Calu3 (cell line): ENCODE data around the gene CAD. TPM values are rescaled to one million over a fixed set of nuclear protein-coding genes. Genes with fewer than 3 reads are reported as not detected.
"Not testable (repeated sequence)": the region's sequence is repeated elsewhere in the genome, so short reads cannot be mapped to it uniquely, and the experiment has no call there.

ENCODE experiments used
- BruUV-seq: library from RNA; stranded (reverse); fragments of 400-500 nt; replicated peaks from 2 replicates; lab custom pipeline; 2021; lab: Mats Ljungman, UMichigan
- CTCF ChIA-PET: fragments of 300-600 bp; sonication (Branson Sonifier 250); formaldehyde crosslinking; loops from one replicate; lab custom pipeline; 2022; ENCODE audit warnings: antibody characterized with exemption; lab: Charles Lee
- DNase-seq: peaks from one replicate; pipeline ENCODE4 v3.0.0; 2022
- H3K27ac Mint-ChIP-seq: one replicate; pipeline ENCODE4 v1.8.0; 2022; ENCODE audit warnings: mixed read lengths; ENCODE audit not compliant: unreplicated experiment
- H3K27me3 Mint-ChIP-seq: one replicate; pipeline ENCODE4 v1.8.0; 2022; ENCODE audit warnings: mixed read lengths; ENCODE audit not compliant: unreplicated experiment
- H3K36me3 Mint-ChIP-seq: one replicate; pipeline ENCODE4 v1.8.0; 2022; ENCODE audit warnings: mild to moderate bottlenecking, moderate library complexity, mixed read lengths; ENCODE audit not compliant: insufficient read depth, unreplicated experiment
- H3K4me1 Mint-ChIP-seq: one replicate; pipeline ENCODE4 v1.8.0; 2022; ENCODE audit warnings: mild to moderate bottlenecking, low read depth, mixed read lengths; ENCODE audit not compliant: unreplicated experiment
- H3K4me3 Mint-ChIP-seq: one replicate; pipeline ENCODE4 v1.8.0; 2022; ENCODE audit warnings: mild to moderate bottlenecking, low read depth, moderate library complexity, mixed read lengths; ENCODE audit not compliant: unreplicated experiment
- H3K9me3 Mint-ChIP-seq: one replicate; pipeline ENCODE4 v1.8.0; 2022; ENCODE audit warnings: low read depth, mixed read lengths; ENCODE audit not compliant: unreplicated experiment
- CTCF ChIP-seq: fragments of 200-600 bp; IDR thresholded peaks from one replicate; pipeline ENCODE4 v1.8.0; 2022; ENCODE audit warnings: antibody characterized with exemption; ENCODE audit not compliant: unreplicated experiment
- intact Hi-C: fragments of 100-400 bp; cut with micrococcal nuclease; formaldehyde crosslinking; loops from one replicate; pipeline ENCODE4 v1.10.0; 2022; ENCODE audit not compliant: unreplicated experiment
- total RNA-seq: library from RNA; stranded (reverse); gene quantifications from 2 replicates; pipeline ENCODE4 v1.2.3, GENCODE V29; 2022

CAD gene
- total RNA-seq, 1 experiment from 2014 or later = 68.2 TPM

GRCh38 chr2:27175330-27175729, 41.8 kb upstream of the CAD start:
- CTCF ChIA-PET = interaction anchor here (1.1 to 2.4 kb wide), 2 partner anchors 9 to 16 kb away, joined by 3 to 7 read pairs; no protein-coding TSS in a partner anchor
- no peaks in the 10 kb centered on the region for H3K4me1 Mint-ChIP-seq
- intact Hi-C loops = no loop called here

GRCh38 chr2:27175781-27176180, 41.4 kb upstream of the CAD start:
- BruUV-seq, H3K4me1 Mint-ChIP-seq, H3K27ac Mint-ChIP-seq, H3K36me3 Mint-ChIP-seq, DNase-seq, H3K9me3 Mint-ChIP-seq, intact Hi-C loops, H3K4me3 Mint-ChIP-seq: not testable (repeated sequence)
- peaks cover 12% of the 10 kb centered on the region for H3K27me3 Mint-ChIP-seq
- CTCF ChIA-PET = interaction anchor here (1.1 to 2.4 kb wide), 2 partner anchors 9 to 16 kb away, joined by 3 to 7 read pairs; no protein-coding TSS in a partner anchor

More at GRCh38 chr2:27175330-27175729, 41.8 kb upstream of the CAD start:
- Mint-ChIP-seq H3K36me3 (no peaks in the 10 kb centered on the region), H3K27me3 (peaks cover 12% of the 10 kb centered on the region), H3K4me3 (no peak overlapping the region), H3K27ac (no peak overlapping the region), H3K9me3 (no peaks in the 10 kb centered on the region)
- TF ChIP-seq CTCF = no peak
- DNase-seq = no peak
- no TSS peak for BruUV-seq

GRCh38 chr2:27177441-27178351, 39.5 kb upstream of the CAD start:
- Mint-ChIP-seq H3K9me3 (no peaks in the 10 kb centered on the region), H3K4me1 (no peaks in the 10 kb centered on the region), H3K27ac (no peak overlapping the region), H3K27me3 (peaks cover 28% of the 10 kb centered on the region), H3K4me3 (no peak overlapping the region), H3K36me3 (no peaks in the 10 kb centered on the region)
- no peak for DNase-seq
- CTCF ChIA-PET = interaction anchor here (0.7 kb wide), 1 partner anchor 718 kb away, joined by 8 read pairs; no protein-coding TSS in a partner anchor
- no TSS peak for BruUV-seq
- intact Hi-C loops = no loop called here
- TF ChIP-seq CTCF = no peak

DNA sequence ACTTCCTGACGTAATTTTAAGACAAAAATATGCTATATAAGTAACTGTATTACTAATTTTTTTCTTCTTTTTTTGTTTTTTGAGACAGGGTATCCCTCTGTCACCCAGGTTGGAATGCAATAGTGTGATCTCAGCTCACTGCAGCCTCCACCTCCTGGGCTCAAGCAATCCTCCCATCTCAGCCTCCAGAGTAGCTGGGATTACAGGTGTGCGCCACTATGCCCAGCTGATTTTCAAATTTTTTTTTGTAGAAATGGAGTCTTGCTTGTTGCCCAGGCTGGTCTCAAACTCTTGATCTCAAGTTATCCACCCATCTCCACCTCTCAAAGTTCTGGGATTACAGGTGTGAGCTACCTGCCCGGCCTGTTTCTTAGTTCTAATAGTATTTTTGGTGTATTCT, 38.7 kb upstream of the CAD start:
- CTCF ChIA-PET = no interaction called here
- Mint-ChIP-seq H3K4me1 (no peaks in the 10 kb centered on the region), H3K36me3 (no peaks in the 10 kb centered on the region), H3K27ac (no peak overlapping the region), H3K9me3 (no peaks in the 10 kb centered on the region), H3K27me3 (peaks cover 36% of the 10 kb centered on the region), H3K4me3 (no peak overlapping the region)
- DNase-seq = no peak
- intact Hi-C loops = no loop called here
- no TSS peak for BruUV-seq
- TF ChIP-seq CTCF = no peak
